Measurements from ENCODE around the gene OR51M1.
"Not testable (repeated sequence)": the region's sequence is repeated elsewhere in the genome, so short reads cannot be mapped to it uniquely, and the experiment has no call there.

The OR51M1 gene

DNA sequence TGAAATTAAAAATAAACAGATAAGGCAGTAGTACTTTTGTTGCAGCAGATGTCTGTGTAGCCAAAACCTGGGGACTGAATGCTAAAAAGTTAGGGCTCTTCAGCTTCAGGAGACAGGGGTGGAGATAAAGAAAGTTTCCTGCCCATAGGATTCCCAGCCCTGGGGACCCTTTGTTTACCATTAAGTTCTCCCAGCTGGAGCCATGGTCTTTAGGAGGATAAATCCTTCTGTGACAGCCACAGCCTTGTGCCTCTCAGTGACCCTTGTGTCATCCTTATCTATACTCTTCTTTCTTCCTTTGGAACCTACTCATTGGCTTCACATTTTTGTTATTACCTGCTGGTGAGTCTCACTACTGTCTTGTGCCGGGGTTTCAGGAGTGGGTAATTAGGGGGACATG, at the start of gene OR51M1:
TSS of gene OR51M1 (plus strand) at position 237 of the 400 bp plus-strand sequence. CDS start 5,587 bp downstream, outside the sequence.
- Histone ChIP-seq H3K27me3 (ENCODE audit: control insufficient read depth in 1 of 2, insufficient read depth in 2 of 2, low read length in 2 of 2) (no peaks in the 10 kb centered on the region), H3K4me3 (ENCODE audit: low read depth in 1 of 2, low read length in 2 of 2) (no peak within 1 kb of the TSS), H3K9ac (ENCODE audit: low read length) (no peak within 1 kb of the TSS), H3K27ac (ENCODE audit: low read depth, low read length) (no peak within 1 kb of the TSS), H3K36me3 (ENCODE audit: insufficient read depth, low read length) (no peaks in the 10 kb centered on the region), H3K4me1 (ENCODE audit: insufficient read depth, low read length) (no peaks in the 10 kb centered on the region), H3K9me3 (ENCODE audit: low read length) (no peaks in the 10 kb centered on the region)

DNA sequence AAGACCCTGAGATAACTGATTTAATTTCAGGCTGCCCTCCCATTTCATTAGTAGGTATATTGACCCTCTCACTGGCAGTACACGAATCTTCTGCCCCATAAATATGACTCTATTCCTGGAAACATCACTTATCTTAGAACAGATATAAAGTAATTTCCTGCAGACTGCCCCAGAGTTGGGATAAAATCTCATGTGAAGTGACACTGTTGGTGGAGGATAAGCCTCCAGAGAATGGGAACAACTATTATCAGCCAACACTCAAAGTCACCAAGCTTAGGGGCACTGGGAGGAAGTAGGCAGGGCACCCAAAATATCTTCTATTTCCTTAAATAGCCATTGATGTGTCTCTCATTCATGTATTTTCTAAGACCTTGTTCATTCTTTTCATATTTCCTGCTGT, 48.4 kb upstream of the OR51M1 start:
- H3K27me3 ChIP-seq (ENCODE audit: control insufficient read depth in 1 of 2, insufficient read depth in 2 of 2, low read length in 2 of 2), result no peaks in the 10 kb centered on the region
- H3K27ac ChIP-seq (ENCODE audit: low read depth, low read length), result no peak overlapping the region
- no peaks in the 10 kb centered on the region for H3K9me3 ChIP-seq (ENCODE audit: low read length)
- H3K4me1 ChIP-seq (ENCODE audit: insufficient read depth, low read length), result no peaks in the 10 kb centered on the region
- H3K9ac ChIP-seq (ENCODE audit: low read length), result no peak overlapping the region
- H3K36me3 ChIP-seq (ENCODE audit: insufficient read depth, low read length), result no peaks in the 10 kb centered on the region
- no peak overlapping the region for H3K4me3 ChIP-seq (ENCODE audit: low read depth in 1 of 2, low read length in 2 of 2)

DNA sequence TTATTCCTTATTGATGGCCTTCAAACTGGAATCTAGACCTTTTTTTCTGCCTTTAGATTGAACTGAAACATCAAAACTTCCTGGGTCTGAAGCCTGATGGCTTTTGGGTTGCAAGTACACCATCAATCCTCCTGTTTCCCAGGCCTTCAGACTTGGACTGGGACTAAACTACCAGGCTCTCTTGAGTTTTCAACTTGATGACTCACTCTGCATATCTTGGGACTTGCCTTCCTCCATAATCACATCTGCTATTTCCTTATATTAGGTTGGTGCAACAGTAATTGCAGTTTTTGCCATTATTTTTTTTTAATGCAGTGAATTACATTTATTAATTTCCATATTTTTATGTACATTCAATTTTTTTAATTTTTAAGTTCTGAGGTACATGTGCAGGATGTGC, 47.3 kb upstream of the OR51M1 start:
- no peaks in the 10 kb centered on the region for H3K9me3 ChIP-seq (ENCODE audit: low read length)
- H3K27me3 ChIP-seq (ENCODE audit: control insufficient read depth in 1 of 2, insufficient read depth in 2 of 2, low read length in 2 of 2), result no peaks in the 10 kb centered on the region
- no peaks in the 10 kb centered on the region for H3K4me1 ChIP-seq (ENCODE audit: insufficient read depth, low read length)
- H3K4me3 ChIP-seq (ENCODE audit: low read depth in 1 of 2, low read length in 2 of 2), result no peak overlapping the region
- no peaks in the 10 kb centered on the region for H3K36me3 ChIP-seq (ENCODE audit: insufficient read depth, low read length)
- no peak overlapping the region for H3K9ac ChIP-seq (ENCODE audit: low read length)
- no peak overlapping the region for H3K27ac ChIP-seq (ENCODE audit: low read depth, low read length)

GRCh38 chr11:5337253-5337652, 46.4 kb upstream of the OR51M1 start:
- H3K9me3 ChIP-seq (ENCODE audit: low read length); H3K9ac ChIP-seq (ENCODE audit: low read length); H3K27me3 ChIP-seq (ENCODE audit: control insufficient read depth in 1 of 2, insufficient read depth in 2 of 2, low read length in 2 of 2); H3K4me3 ChIP-seq (ENCODE audit: low read depth in 1 of 2, low read length in 2 of 2); H3K4me1 ChIP-seq (ENCODE audit: insufficient read depth, low read length); H3K27ac ChIP-seq (ENCODE audit: low read depth, low read length); H3K36me3 ChIP-seq (ENCODE audit: insufficient read depth, low read length): not testable (repeated sequence)

DNA sequence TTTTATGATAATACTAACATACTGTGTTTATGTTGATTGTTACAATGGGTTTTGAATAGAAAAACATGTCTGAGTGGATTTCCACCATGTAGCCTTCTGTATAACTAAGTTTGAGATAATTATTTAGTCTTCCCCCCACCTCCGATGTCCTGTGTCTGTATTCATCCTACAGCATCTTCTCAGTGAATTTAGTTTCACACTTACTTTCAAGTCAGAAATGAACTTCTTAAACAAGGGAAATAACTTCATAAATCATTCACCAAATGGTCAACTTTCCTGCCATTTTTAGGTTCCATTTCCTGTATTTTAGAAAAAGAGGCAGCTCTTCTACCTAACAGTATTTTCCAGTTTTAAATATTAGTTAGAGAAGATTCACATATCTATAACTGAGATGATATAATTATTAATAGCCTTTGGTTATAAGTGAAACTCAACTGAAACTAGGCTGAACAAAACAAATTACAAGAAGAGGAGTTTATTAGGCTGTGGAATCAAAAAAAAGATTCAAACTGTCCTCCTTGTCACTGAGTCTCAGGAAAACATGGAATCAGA, 43.8 kb upstream of the OR51M1 start:
- H3K9me3 ChIP-seq (ENCODE audit: low read length), result no peaks in the 10 kb centered on the region

DNA sequence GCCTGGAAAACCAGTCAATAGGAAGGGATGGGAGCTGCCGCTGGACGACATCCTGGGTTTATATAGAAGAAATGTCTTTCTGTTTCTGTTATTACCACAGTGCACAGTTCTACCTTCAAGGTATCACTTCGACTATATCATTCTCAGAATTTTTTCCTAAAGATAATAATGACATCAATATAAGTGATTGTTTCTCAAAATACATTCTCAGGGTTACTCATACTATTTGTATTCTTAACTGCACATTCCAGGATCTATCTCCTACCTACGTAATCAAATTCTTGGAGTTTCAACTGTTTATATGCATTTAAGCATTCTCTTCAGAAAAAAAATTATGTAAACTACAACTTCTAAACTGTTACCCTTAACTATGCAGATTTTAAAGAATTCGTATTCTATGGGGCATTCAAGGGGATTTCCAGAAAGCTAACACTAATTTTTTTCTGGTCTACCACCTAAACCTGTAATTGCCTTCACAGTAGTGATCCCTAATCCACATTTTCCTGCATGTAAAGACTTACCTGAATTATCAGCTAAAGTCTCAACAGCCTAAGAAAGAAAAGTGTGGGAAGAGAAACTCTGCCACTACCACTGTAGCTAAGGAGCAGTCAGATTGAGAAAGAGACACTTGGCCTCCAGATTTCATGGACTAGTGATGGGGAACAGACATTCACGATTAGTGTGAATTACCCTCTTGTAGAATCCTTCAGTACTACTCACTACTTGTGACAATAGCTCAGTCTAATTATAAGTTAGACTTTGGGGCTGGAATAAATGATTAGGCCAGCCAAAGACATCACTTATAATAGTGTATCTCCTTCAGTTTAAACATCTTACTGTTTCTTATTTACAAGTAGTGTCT, 39.9 kb upstream of the OR51M1 start, which contains the start of gene OR51B5:
TSS of gene OR51B5 (minus strand) at position 51 of the 862 bp plus-strand sequence. CDS start at position 51, 0 bp downstream.
- H3K4me1 ChIP-seq (ENCODE audit: insufficient read depth, low read length), result no peaks in the 10 kb centered on the region
- no peak within 1 kb of the TSS for H3K4me3 ChIP-seq (ENCODE audit: low read depth in 1 of 2, low read length in 2 of 2)
- no peaks in the 10 kb centered on the region for H3K36me3 ChIP-seq (ENCODE audit: insufficient read depth, low read length)
- H3K27ac ChIP-seq (ENCODE audit: low read depth, low read length), result no peak within 1 kb of the TSS
- no peaks in the 10 kb centered on the region for H3K9me3 ChIP-seq (ENCODE audit: low read length)
- no peak within 1 kb of the TSS for H3K9ac ChIP-seq (ENCODE audit: low read length)
- no peaks in the 10 kb centered on the region for H3K27me3 ChIP-seq (ENCODE audit: control insufficient read depth in 1 of 2, insufficient read depth in 2 of 2, low read length in 2 of 2)

More for the DNA sequence above, 43.8 kb upstream of the OR51M1 start:
- no peak overlapping the region for H3K27ac ChIP-seq (ENCODE audit: low read depth, low read length)
- H3K4me1 ChIP-seq (ENCODE audit: insufficient read depth, low read length), result no peaks in the 10 kb centered on the region
- no peak overlapping the region for H3K4me3 ChIP-seq (ENCODE audit: low read depth in 1 of 2, low read length in 2 of 2)
- H3K36me3 ChIP-seq (ENCODE audit: insufficient read depth, low read length), result no peaks in the 10 kb centered on the region
- H3K27me3 ChIP-seq (ENCODE audit: control insufficient read depth in 1 of 2, insufficient read depth in 2 of 2, low read length in 2 of 2), result no peaks in the 10 kb centered on the region
- no peak overlapping the region for H3K9ac ChIP-seq (ENCODE audit: low read length)

GRCh38 chr11:5345831-5346230, 37.8 kb upstream of the OR51M1 start:
- Histone ChIP-seq H3K9ac (ENCODE audit: low read length) (no peak overlapping the region), H3K27ac (ENCODE audit: low read depth, low read length) (no peak overlapping the region), H3K4me1 (ENCODE audit: insufficient read depth, low read length) (no peaks in the 10 kb centered on the region), H3K36me3 (ENCODE audit: insufficient read depth, low read length) (no peaks in the 10 kb centered on the region), H3K4me3 (ENCODE audit: low read depth in 1 of 2, low read length in 2 of 2) (no peak overlapping the region), H3K27me3 (ENCODE audit: control insufficient read depth in 1 of 2, insufficient read depth in 2 of 2, low read length in 2 of 2) (no peaks in the 10 kb centered on the region), H3K9me3 (ENCODE audit: low read length) (no peaks in the 10 kb centered on the region)

- H3K9me3 ChIP-seq (ENCODE audit: low read length), result no peaks in the 10 kb centered on the region
- H3K36me3 ChIP-seq (ENCODE audit: insufficient read depth, low read length), result no peaks in the 10 kb centered on the region
- H3K9ac ChIP-seq (ENCODE audit: low read length), result no peak overlapping the region
- H3K27ac ChIP-seq (ENCODE audit: low read depth, low read length), result no peak overlapping the region
- H3K4me3 ChIP-seq (ENCODE audit: low read depth in 1 of 2, low read length in 2 of 2), result no peak overlapping the region
- H3K4me1 ChIP-seq (ENCODE audit: insufficient read depth, low read length), result no peaks in the 10 kb centered on the region
- no peaks in the 10 kb centered on the region for H3K27me3 ChIP-seq (ENCODE audit: control insufficient read depth in 1 of 2, insufficient read depth in 2 of 2, low read length in 2 of 2)
Measured at GRCh38 chr11:5348551-5349194, 34.9 kb upstream of the OR51M1 start.

DNA sequence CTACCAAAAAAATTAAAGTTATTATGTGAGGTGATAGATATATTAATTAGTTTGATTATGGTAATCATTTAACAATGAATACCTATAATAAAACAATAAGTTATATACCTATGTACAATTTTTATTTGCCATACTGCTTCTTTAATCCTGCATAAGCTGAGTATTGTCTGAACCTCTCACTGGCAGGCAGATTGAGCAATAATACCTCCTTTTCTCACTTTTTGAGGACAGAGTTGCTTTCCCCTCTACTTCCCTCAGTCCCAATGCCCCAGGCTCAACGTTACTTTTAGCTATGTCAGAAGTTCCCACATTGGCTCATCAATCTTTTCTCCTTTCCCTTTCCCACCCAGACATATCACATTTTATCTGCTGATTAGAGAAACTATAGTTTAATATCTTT, 34.1 kb upstream of the OR51M1 start:
- Histone ChIP-seq H3K27ac (ENCODE audit: low read depth, low read length) (no peak overlapping the region), H3K4me1 (ENCODE audit: insufficient read depth, low read length) (no peaks in the 10 kb centered on the region), H3K4me3 (ENCODE audit: low read depth in 1 of 2, low read length in 2 of 2) (no peak overlapping the region), H3K36me3 (ENCODE audit: insufficient read depth, low read length) (no peaks in the 10 kb centered on the region), H3K9me3 (ENCODE audit: low read length) (no peaks in the 10 kb centered on the region), H3K9ac (ENCODE audit: low read length) (no peak overlapping the region), H3K27me3 (ENCODE audit: control insufficient read depth in 1 of 2, insufficient read depth in 2 of 2, low read length in 2 of 2) (no peaks in the 10 kb centered on the region)

DNA sequence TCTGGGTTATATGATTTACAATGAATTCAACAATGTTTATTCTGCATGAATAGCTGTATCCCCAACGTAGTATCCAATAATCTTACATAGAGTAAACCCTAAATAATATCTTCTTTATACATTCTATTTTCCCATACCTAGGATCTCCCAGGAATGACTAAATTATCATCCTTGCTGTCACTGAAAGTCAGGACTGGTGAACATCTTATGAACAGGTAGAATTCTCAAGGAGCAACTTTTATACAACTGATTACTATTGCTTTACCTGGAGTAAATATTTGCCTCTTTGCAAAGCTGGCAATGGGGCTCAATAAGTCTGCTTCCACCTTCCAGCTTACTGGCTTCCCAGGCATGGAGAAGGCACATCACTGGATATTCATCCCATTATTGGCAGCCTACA, 32.4 kb upstream of the OR51M1 start, which contains the start of gene OR51B6:
TSS of gene OR51B6 (plus strand) at position 301 of the 400 bp plus-strand sequence. CDS start at position 301, 0 bp downstream.
- Histone ChIP-seq H3K27me3 (ENCODE audit: control insufficient read depth in 1 of 2, insufficient read depth in 2 of 2, low read length in 2 of 2) (no peaks in the 10 kb centered on the region), H3K4me3 (ENCODE audit: low read depth in 1 of 2, low read length in 2 of 2) (no peak within 1 kb of the TSS), H3K36me3 (ENCODE audit: insufficient read depth, low read length) (no peaks in the 10 kb centered on the region), H3K4me1 (ENCODE audit: insufficient read depth, low read length) (no peaks in the 10 kb centered on the region), H3K9me3 (ENCODE audit: low read length) (no peaks in the 10 kb centered on the region), H3K9ac (ENCODE audit: low read length) (no peak within 1 kb of the TSS), H3K27ac (ENCODE audit: low read depth, low read length) (no peak within 1 kb of the TSS)

GRCh38 chr11:5356031-5356430, 27.6 kb upstream of the OR51M1 start:
- not testable (repeated sequence) for H3K9ac ChIP-seq (ENCODE audit: low read length); H3K9me3 ChIP-seq (ENCODE audit: low read length); H3K27ac ChIP-seq (ENCODE audit: low read depth, low read length); H3K4me1 ChIP-seq (ENCODE audit: insufficient read depth, low read length); H3K27me3 ChIP-seq (ENCODE audit: control insufficient read depth in 1 of 2, insufficient read depth in 2 of 2, low read length in 2 of 2); H3K36me3 ChIP-seq (ENCODE audit: insufficient read depth, low read length); H3K4me3 ChIP-seq (ENCODE audit: low read depth in 1 of 2, low read length in 2 of 2)

Measured in muscle layer of colon (tissue), 2 donors.